NCI-H2107 treated with DMSO at 0.1 percent for 48 hours (cell line): Measurements from ENCODE around the gene SMYD2.

Experiments
- DNase-seq: peaks from one replicate; lab custom pipeline; 2025; ENCODE audit not compliant: unreplicated experiment; lab: John Stamatoyannopoulos, UW

Gene SMYD2

DNA sequence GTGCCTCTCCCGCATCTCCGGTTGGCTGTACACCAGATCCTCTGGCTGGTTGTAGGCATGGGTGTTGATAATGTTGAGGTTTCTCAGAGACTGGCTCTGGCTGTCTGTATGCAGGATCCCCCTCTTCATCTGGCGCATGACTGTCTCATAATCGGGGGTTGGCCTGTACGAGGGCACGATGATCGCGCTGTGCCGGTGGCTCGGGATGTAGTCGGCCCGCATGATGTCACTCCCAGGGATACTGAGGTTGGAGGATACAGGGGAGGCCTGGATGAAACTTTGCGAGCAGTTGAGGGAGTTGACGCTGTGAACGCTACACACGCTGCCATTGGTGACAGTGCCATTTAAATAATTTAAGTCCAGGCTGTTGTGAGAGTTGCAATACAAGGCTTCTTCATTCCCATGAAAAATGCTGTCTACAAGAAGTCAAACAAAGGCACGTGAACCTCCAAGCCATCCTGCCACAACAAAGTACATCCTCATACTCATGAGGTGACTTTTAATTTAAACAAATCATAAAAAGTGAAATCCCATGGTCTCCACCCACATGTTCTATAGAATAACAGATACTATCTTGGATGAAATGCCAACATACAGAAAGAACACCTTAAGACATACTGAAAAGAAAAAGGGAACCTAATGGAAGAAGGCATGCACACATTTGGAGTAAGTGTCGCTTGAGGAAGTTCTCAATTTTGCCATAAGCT, 103.6 kb downstream of the SMYD2 start:
- DNase-seq: no peak

DNA sequence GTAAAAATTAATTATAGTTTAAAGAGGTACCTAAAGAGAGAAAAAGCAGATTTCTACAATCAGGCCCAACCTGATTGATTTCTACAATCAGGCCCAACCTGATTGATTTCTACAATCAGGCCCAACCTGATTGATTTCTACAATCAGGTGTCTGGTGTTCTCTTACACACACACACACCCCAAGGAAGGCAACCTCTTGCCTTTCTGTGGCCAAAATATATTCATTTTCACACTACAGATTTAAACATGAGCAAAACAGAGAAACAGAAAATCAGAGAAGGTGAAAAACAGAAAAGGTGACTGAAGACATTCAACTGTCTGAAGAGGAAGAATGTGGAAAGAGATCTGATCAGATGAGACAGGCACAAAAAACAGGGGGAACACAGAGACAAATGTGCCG, 104.5 kb downstream of the SMYD2 start:
- no peak for DNase-seq

- DNase-seq: no peak
These were observed 105.4 kb downstream of the SMYD2 start for GRCh38 chr1:214386333-214386732.
